GM12878 (cell line): ENCODE data around the gene CPNE5.

Source experiments
- ATF3 ChIP-seq: IDR thresholded peaks from 2 replicates; pipeline ENCODE4 v1.6.1; 2011; ENCODE audit warnings: low read depth, mild to moderate bottlenecking, low read length, moderate library complexity, borderline replicate concordance; ENCODE audit errors: extremely low read depth
- CHD4 ChIP-seq: fragments of 200-600 bp; sonication (generic); IDR thresholded peaks from 2 replicates; pipeline ENCODE4 v1.6.1; 2016; ENCODE audit warnings: mild to moderate bottlenecking
- CTCF ChIP-seq, 3 experiments: IDR thresholded peaks in 2 of 3; conservative IDR thresholded peaks in 1 of 3; 2 replicates each; pipeline ENCODE4 v1.5.1; 2011; ENCODE audit warnings: low read depth in 3 of 3, low read length in 3 of 3, mild to moderate bottlenecking in 3 of 3, control low read depth in 2 of 3, moderate library complexity in 2 of 3, inconsistent platforms in 1 of 3, mixed read lengths in 1 of 3; ENCODE audit not compliant: control insufficient read depth in 2 of 3, insufficient read depth in 1 of 3; ENCODE audit errors: extremely low read depth in 1 of 3
- EZH2 ChIP-seq: IDR thresholded peaks from 2 replicates; pipeline ENCODE4 v1.6.1; 2012; ENCODE audit warnings: low read depth, mild to moderate bottlenecking, control low read depth, inconsistent platforms, low read length, borderline replicate concordance; ENCODE audit not compliant: control insufficient read depth
- KDM1A ChIP-seq: fragments of 200-600 bp; sonication (generic); IDR thresholded peaks from 2 replicates; pipeline ENCODE4 v1.6.1; 2016; ENCODE audit warnings: borderline replicate concordance
- MYC ChIP-seq: IDR thresholded peaks from 2 replicates; pipeline ENCODE4 v1.6.1; 2011; ENCODE audit warnings: mild to moderate bottlenecking, low read length, moderate library complexity, inconsistent platforms; ENCODE audit not compliant: insufficient read depth, insufficient replicate concordance, insufficient read length, severe bottlenecking
- POLR2AphosphoS5 ChIP-seq: IDR thresholded peaks from 2 replicates; pipeline ENCODE4 v1.6.1; 2011; ENCODE audit warnings: mild to moderate bottlenecking, low read length, inconsistent platforms
- RAD21 ChIP-seq: IDR thresholded peaks from 2 replicates; pipeline ENCODE4 v1.6.1; 2011; ENCODE audit warnings: mild to moderate bottlenecking, low read depth, low read length, moderate library complexity; ENCODE audit not compliant: insufficient read depth
- ZNF592 ChIP-seq: fragments of 450-650 bp; IDR thresholded peaks from 2 replicates; pipeline ENCODE4 v1.6.1; 2017; ENCODE audit warnings: mild to moderate bottlenecking, moderate library complexity

DNA sequence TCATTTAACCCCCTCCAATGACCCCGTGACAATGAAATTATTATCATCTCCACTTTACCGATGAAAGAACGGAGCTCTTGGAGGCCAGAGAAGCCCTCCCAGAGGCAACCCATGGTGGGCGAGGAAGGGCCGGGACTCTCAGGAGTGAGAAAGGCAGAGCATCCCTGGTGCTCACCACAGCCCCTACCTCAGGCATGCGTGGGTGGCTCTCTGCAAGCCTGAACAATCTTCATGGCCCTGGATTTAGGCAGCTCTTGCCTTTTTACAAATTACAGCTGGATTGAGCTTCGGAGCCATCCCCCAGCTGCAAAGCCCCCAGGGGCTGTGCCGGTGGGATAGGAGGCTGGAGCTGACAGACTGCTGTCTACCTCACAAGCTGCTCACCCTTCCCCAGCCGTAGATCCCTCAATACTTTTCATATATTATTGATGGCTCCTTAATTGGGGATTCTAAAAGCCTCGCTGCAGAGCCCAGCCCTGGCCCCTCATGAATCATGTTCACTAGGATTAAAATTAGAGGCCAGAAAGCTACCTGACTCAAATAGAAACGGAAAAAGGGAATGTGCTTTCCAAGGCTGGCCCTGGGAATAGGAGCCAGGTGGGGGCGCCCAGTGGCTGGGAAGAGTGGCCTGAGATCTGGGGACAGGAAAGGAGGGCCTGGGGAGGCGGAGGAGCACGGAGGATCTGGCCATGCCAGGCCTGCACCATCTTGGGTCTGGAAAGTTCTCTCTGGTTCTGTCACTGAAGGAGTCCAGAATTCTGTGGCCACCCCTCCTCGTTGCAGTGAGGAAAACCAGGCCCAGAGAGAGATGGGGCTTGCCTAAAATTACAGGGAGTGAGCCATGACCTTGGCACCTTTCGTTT, 29.1 kb downstream of the CPNE5 start:
- no peak for TF ChIP-seq CHD4
- TF ChIP-seq POLR2AphosphoS5: no peak
- TF ChIP-seq ZNF592: no peak
- TF ChIP-seq CTCF (IDR thresholded peaks at IDR 0.05 in 2 of 3, conservative IDR thresholded peaks at IDR 0.05 in 1 of 3; ENCODE audit: control insufficient read depth in 2 of 3, extremely low read depth in 1 of 3, insufficient read depth in 1 of 3, low read depth in 3 of 3, low read length in 3 of 3): no peak
- no peak for TF ChIP-seq EZH2
- TF ChIP-seq ATF3: no peak
- TF ChIP-seq RAD21: no peak
- no peak for TF ChIP-seq MYC
- no peak for TF ChIP-seq KDM1A
